ENCODE data around the gene VSIG10L.
A peak's percentile ranks its signal among the peaks of the same experiment; 100 is the strongest.

VSIG10L gene

GRCh38 chr19:51365211-51365964, 23.4 kb upstream of the VSIG10L start:
- peak; percentile 38 for DNase-seq

- DNase-seq: no peak
Measured at GRCh38 chr19:51364200-51365106, 22.5 kb upstream of the VSIG10L start.

- no peak for DNase-seq
Measured at GRCh38 chr19:51361239-51361638, 19.3 kb upstream of the VSIG10L start.

GRCh38 chr19:51359294-51359693, 17.4 kb upstream of the VSIG10L start:
- no peak for DNase-seq

- no peak for DNase-seq
Measured at GRCh38 chr19:51357952-51358351, 16.0 kb upstream of the VSIG10L start.

GRCh38 chr19:51356159-51356801, 14.3 kb upstream of the VSIG10L start:
- no peak for DNase-seq

- DNase-seq: peak; percentile 89
Measured at GRCh38 chr19:51354742-51355148, 12.8 kb upstream of the VSIG10L start.

GRCh38 chr19:51354103-51354741, 12.3 kb upstream of the VSIG10L start:
- DNase-seq: peak; percentile 84

GRCh38 chr19:51352783-51353360, 10.9 kb upstream of the VSIG10L start:
- DNase-seq: no peak

- no peak for DNase-seq
Measured at GRCh38 chr19:51351266-51351990, 9.5 kb upstream of the VSIG10L start.

- no peak for DNase-seq
Measured at GRCh38 chr19:51347209-51347928, 5.4 kb upstream of the VSIG10L start.

- DNase-seq: no peak
Measured at GRCh38 chr19:51346742-51347141, 4.8 kb upstream of the VSIG10L start.

- DNase-seq: no peak
Measured at GRCh38 chr19:51345076-51345620, 3.2 kb upstream of the VSIG10L start.

GRCh38 chr19:51342631-51343569, 961 bp upstream of the VSIG10L start:
- DNase-seq: no peak

- DNase-seq: no peak
Measured at GRCh38 chr19:51341066-51341465, 873 bp downstream of the VSIG10L start.

- peak; percentile 85 for DNase-seq
Measured at GRCh38 chr19:51339687-51340656, 2.0 kb downstream of the VSIG10L start.

GRCh38 chr19:51339313-51339686, 2.6 kb downstream of the VSIG10L start:
- peak; percentile 82 for DNase-seq

GRCh38 chr19:51338563-51339312, 3.2 kb downstream of the VSIG10L start:
- DNase-seq: peak; percentile 94

Measured in retina (tissue), 1 donor.